Thyroid gland (tissue), 4 donors: Measurements from ENCODE around the gene SORCS2.

Experiments
- CTCF ChIP-seq, 6 experiments: fragments of 200-600 bp in 3 of 6; fragments of 450-650 bp in 3 of 6; sonication (generic) in 3 of 6; IDR thresholded peaks; one replicate each; pipeline ENCODE4 v1.5.1; 2016 to 2019; ENCODE audit warnings: antibody characterized with exemption in 6 of 6, mild to moderate bottlenecking in 2 of 6, inconsistent platforms in 1 of 6, moderate library complexity in 1 of 6
- POLR2A ChIP-seq, 2 donors: fragments of 450-650 bp; IDR thresholded peaks; one replicate each; pipeline ENCODE4 v1.6.1; 2017; ENCODE audit warnings: antibody characterized with exemption in 2 of 2, mild to moderate bottlenecking in 2 of 2, moderate library complexity in 1 of 2

GRCh38 chr4:7672601-7673000 lies 480.3 kb downstream of the SORCS2 start:
- no peak for TF ChIP-seq CTCF (IDR thresholded peaks at IDR 0.05)
- no peak for TF ChIP-seq POLR2A (IDR thresholded peaks at IDR 0.05)
